ENCODE results near the gene STK11. TPM values are rescaled to one million over a fixed set of nuclear protein-coding genes. Genes with fewer than 3 reads are reported as not detected.

STK11 gene
- total RNA-seq, 4 donors from 2014 or later, result 52.2 to 95.7 (median 73.2) TPM

GRCh38 chr19:1170938-1171754 lies 34.4 kb upstream of the STK11 start:
- Histone ChIP-seq H3K27me3 (no peaks in the 10 kb centered on the region), H3K4me3 (peak overlapping the region; percentile 82 to 97 (median 96)), H3K36me3 (peaks cover 0 to 31% (median 16%) of the 10 kb centered on the region in 4 donors), H3K9me3 (no peaks in the 10 kb centered on the region), H3K27ac (replicated peaks in 1 of 4) (peak overlapping the region; percentile 90 to 99 (median 95)), H3K4me1 (peaks cover 28 to 83% (median 75%) of the 10 kb centered on the region in 4 donors)
- 66% methylated on average over 38 of the region's 38 CpGs for WGBS
- intact Hi-C loops (cut with DNase I), result no loop called here
- TF ChIP-seq POLR2A (IDR thresholded peaks at IDR 0.05; ENCODE audit: low read depth), result no peak
- TF ChIP-seq, protein P1, sequence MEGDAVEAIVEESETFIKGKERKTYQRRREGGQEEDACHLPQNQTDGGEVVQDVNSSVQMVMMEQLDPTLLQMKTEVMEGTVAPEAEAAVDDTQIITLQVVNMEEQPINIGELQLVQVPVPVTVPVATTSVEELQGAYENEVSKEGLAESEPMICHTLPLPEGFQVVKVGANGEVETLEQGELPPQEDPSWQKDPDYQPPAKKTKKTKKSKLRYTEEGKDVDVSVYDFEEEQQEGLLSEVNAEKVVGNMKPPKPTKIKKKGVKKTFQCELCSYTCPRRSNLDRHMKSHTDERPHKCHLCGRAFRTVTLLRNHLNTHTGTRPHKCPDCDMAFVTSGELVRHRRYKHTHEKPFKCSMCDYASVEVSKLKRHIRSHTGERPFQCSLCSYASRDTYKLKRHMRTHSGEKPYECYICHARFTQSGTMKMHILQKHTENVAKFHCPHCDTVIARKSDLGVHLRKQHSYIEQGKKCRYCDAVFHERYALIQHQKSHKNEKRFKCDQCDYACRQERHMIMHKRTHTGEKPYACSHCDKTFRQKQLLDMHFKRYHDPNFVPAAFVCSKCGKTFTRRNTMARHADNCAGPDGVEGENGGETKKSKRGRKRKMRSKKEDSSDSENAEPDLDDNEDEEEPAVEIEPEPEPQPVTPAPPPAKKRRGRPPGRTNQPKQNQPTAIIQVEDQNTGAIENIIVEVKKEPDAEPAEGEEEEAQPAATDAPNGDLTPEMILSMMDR (IDR thresholded peaks at IDR 0.05), result no peak
- DNase-seq (ENCODE audit: extremely low spot score), result no peak

DNA sequence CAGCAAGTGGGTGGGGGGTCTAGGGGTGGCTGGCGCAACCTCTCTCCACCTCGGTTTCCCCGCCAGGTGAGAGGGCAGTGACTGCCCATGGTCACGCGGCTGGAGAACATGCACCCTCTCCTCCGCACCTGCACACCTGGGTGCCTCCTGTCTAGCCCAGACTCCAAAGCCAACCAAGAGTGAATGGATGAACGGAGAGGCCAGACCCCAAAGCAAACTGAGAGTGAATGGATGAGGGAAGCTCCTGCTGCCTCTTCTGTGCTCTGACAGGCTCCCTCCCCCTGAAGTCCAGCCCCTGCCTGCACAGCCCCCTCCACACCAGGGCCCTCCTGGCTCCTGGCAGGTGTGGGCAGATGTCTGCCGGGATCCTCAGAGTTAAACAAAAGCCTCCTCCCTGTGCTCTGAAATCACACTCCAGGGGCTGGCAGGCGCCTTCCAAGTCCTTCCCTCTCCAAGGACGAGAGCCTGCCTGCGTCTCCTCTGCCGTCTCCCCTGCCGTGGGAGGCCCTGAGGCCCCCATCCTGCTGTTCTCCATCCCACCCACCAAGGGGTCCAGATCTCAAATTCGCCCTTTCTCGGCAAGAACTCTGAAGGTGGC lies 33.7 kb upstream of the STK11 start:
- DNase-seq (ENCODE audit: extremely low spot score), result no peak
- intact Hi-C loops (cut with DNase I), result no loop called here
- Histone ChIP-seq H3K9me3 (no peaks in the 10 kb centered on the region), H3K4me3 (peak overlapping the region; percentile 82 to 97 (median 96)), H3K27me3 (no peaks in the 10 kb centered on the region), H3K27ac (replicated peaks in 1 of 4) (peak overlapping the region; percentile 90 to 99 (median 95)), H3K36me3 (peaks cover 0 to 24% (median 13%) of the 10 kb centered on the region in 4 donors), H3K4me1 (peaks cover 28 to 76% (median 72%) of the 10 kb centered on the region in 4 donors)
- TF ChIP-seq EP300 (IDR thresholded peaks at IDR 0.05), result no peak
- WGBS, result 70% methylated on average over 4 of the region's 15 CpGs

GRCh38 chr19:1172353-1173158 lies 33.0 kb upstream of the STK11 start:
- DNase-seq (ENCODE audit: extremely low spot score), result no peak
- H3K4me1 ChIP-seq, result peaks cover 28 to 69% (median 67%) of the 10 kb centered on the region in 4 donors
- H3K9me3 ChIP-seq, result no peaks in the 10 kb centered on the region
- peak overlapping the region; percentile 90 to 99 (median 95) for H3K27ac ChIP-seq (replicated peaks in 1 of 4)
- peak; percentile 61 for TF ChIP-seq EP300 (IDR thresholded peaks at IDR 0.05)
- TF ChIP-seq POLR2AphosphoS5 (IDR thresholded peaks at IDR 0.05), result peak; percentile 43 to 61
- peak; percentile 20 for TF ChIP-seq POLR2A (IDR thresholded peaks at IDR 0.05; ENCODE audit: low read depth)
- TF ChIP-seq, protein P1 (IDR thresholded peaks at IDR 0.05), result no peak
- H3K4me3 ChIP-seq, result peak overlapping the region; percentile 82 to 97 (median 96)
- H3K27me3 ChIP-seq, result no peaks in the 10 kb centered on the region
- 9% methylated on average over 23 of the region's 36 CpGs for WGBS
- H3K36me3 ChIP-seq, result peaks cover 0 to 19% (median 9%) of the 10 kb centered on the region in 4 donors
- intact Hi-C loops (cut with DNase I), result no loop called here

DNA sequence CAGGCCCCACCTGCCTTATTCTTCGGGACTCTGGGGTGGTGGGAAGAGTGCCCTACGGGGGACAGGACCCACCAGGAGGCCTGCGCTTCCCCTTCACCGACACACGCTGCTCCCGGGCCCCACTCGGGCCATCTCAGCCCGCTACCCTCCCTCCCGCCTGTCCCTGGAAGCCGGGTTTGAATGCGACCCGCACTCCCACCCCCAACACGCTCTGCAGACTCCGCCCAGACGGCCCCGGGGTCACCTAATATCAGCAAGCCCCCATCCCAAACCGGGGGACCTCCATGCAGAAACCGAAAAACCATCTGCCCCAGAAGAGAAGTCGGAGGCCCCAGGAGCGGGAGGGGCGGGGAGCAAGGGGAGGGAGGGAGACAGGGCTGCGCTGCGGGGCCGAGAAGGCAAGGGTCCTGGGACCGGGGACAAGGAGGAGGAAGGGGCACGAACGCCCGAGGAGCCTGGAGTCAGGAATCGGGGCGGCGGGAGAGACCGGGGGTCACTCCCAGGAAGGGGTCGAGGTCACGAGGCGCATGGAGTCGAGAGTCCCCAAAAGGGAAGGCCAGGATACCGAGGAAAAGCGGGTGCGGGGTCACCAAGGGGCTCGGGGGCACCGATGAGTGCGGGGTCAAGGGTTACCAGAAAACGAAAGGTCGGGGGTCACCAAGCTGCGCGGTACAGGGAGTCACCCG lies 32.3 kb upstream of the STK11 start:
- Histone ChIP-seq H3K27me3 (no peaks in the 10 kb centered on the region), H3K4me1 (peaks cover 27 to 66% (median 63%) of the 10 kb centered on the region in 4 donors), H3K27ac (replicated peaks in 1 of 4) (peak overlapping the region; percentile 90 to 99 (median 95)), H3K4me3 (peak overlapping the region; percentile 82 to 97 (median 96)), H3K9me3 (no peaks in the 10 kb centered on the region), H3K36me3 (peaks cover 0 to 11% (median 5%) of the 10 kb centered on the region in 4 donors)
- TF ChIP-seq EP300 (IDR thresholded peaks at IDR 0.05) (no peak), POLR2A (IDR thresholded peaks at IDR 0.05; ENCODE audit: low read depth) (no peak), POLR2AphosphoS5 (IDR thresholded peaks at IDR 0.05) (no peak)
- TF ChIP-seq, protein P1 (IDR thresholded peaks at IDR 0.05), result no peak
- DNase-seq (ENCODE audit: extremely low spot score), result no peak
- intact Hi-C loops (cut with DNase I), result no loop called here
- WGBS, result 3% methylated on average over 31 of the region's 47 CpGs
